ENCODE results near the gene SLC5A4. TPM values are rescaled to one million over a fixed set of nuclear protein-coding genes. Genes with fewer than 3 reads are reported as not detected.
"Not testable (repeated sequence)": the region's sequence is repeated elsewhere in the genome, so short reads cannot be mapped to it uniquely, and the experiment has no call there.

The SLC5A4 gene
- total RNA-seq (1 to 10 TPM in 1 of 5 donors, under 1 TPM in 2, not detected in 2; 0.29 to 3.3 (median 0.58) TPM), polyA plus RNA-seq (not detected)
- long read RNA-seq, donor 1: 0 reads
- long read RNA-seq, donor 2: 0 reads
- long read RNA-seq, donor 3: 0 reads
- long read RNA-seq, donor 4: 0 reads
- long read RNA-seq, donor 5: 0 reads
- long read RNA-seq, donor 6: 0 reads
- long read RNA-seq, donor 7: 0 reads
- long read RNA-seq, donor 8: 0 reads
- long read RNA-seq, donor 9: 0 reads
- long read RNA-seq, donor 10: 0 reads

DNA sequence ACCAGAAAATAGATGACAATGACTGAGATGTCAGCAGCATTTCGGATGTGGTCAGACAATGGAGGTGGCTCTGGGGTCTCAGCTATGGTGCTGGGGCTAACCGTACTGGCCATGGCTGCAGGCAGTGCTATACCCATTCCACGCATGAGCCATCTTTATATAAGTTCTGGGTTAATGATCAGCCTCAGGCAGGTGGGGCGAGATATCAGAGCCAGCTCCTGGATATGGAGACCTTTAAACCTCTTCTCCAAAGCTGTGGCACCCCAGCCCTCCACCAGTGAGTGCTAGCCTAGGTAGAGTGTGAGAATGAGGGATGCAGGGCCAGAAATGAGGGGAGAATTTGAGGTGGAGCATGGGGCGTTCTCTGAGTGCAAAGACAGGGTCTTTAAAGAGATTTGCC, at the start of gene SLC5A4:
Gene SLC5A4 (minus strand): TSS at position 131 of the 400 bp plus-strand sequence. CDS start 18 bp downstream, at position 113.
- H3K27ac ChIP-seq: no peak within 1 kb of the TSS

DNA sequence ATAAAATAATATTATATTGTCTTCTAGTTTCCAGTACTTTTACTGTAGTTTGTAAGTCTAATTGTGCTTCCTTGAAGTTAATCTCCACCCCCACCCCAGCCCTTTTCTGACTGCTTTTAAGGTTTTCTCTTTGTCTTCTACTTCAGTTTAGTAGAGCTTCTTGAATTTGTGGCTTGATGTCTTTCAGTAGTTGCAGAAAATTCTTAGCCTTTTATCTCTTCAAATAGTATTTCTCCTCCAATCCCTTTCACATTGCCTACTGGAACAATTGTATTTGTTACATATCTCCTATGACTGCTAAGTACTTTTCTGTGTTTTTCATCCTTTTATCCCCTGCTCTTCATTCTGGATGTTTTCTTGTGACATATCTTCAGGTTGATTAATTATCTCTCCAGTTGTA, 38.8 kb upstream of the SLC5A4 start:
- H3K36me3 ChIP-seq; H3K27me3 ChIP-seq; intact Hi-C loops (cut with DNase I; ENCODE audit: low total_unique reads); H3K4me3 ChIP-seq; DNase-seq; H3K4me1 ChIP-seq; H3K27ac ChIP-seq; H3K9me3 ChIP-seq: not testable (repeated sequence)

More for the DNA sequence above, at the start of gene SLC5A4:
- no peaks in the 10 kb centered on the region for H3K9me3 ChIP-seq
- intact Hi-C loops (cut with DNase I; ENCODE audit: low total_unique reads): no loop called here
- no peaks in the 10 kb centered on the region for H3K36me3 ChIP-seq
- 72 to 82% (median 78%) methylated on average over 5 of the region's 5 CpGs for WGBS, 5 donors
- H3K4me3 ChIP-seq: no peak within 1 kb of the TSS
- H3K4me1 ChIP-seq: no peaks in the 10 kb centered on the region
- DNase-seq: no peak
- peaks cover 0 to 31% (median 5%) of the 10 kb centered on the region in 3 donors for H3K27me3 ChIP-seq
- TF ChIP-seq POLR2A (IDR thresholded peaks at IDR 0.05) (no peak), POLR2AphosphoS5 (IDR thresholded peaks at IDR 0.05) (no peak), CTCF (IDR thresholded peaks at IDR 0.05) (no peak), EP300 (IDR thresholded peaks at IDR 0.05) (no peak)

GRCh38 chr22:32286290-32286840, 31.2 kb upstream of the SLC5A4 start:
- 79 to 92% (median 91%) methylated on average over 3 of the region's 3 CpGs for WGBS, 5 donors
- DNase-seq: no peak
- intact Hi-C loops (cut with DNase I; ENCODE audit: low total_unique reads): no loop called here
- Histone ChIP-seq H3K27ac (no peak overlapping the region), H3K9me3 (peaks cover 0 to 7% (median 0%) of the 10 kb centered on the region in 4 donors), H3K4me1 (no peaks in the 10 kb centered on the region), H3K27me3 (peaks cover 0 to 28% (median 4%) of the 10 kb centered on the region in 3 donors), H3K4me3 (no peak overlapping the region), H3K36me3 (no peaks in the 10 kb centered on the region)
- TF ChIP-seq POLR2AphosphoS5 (IDR thresholded peaks at IDR 0.05): no peak
- TF ChIP-seq CTCF (IDR thresholded peaks at IDR 0.05): no peak
- no peak for TF ChIP-seq POLR2A (IDR thresholded peaks at IDR 0.05)
- TF ChIP-seq EP300 (IDR thresholded peaks at IDR 0.05): no peak

- Histone ChIP-seq H3K27me3 (peaks cover 0 to 46% (median 10%) of the 10 kb centered on the region in 3 donors), H3K36me3 (no peaks in the 10 kb centered on the region), H3K27ac (no peak overlapping the region), H3K4me1 (no peaks in the 10 kb centered on the region), H3K9me3 (peaks cover 0 to 7% (median 0%) of the 10 kb centered on the region in 4 donors), H3K4me3 (no peak overlapping the region)
- TF ChIP-seq CTCF (IDR thresholded peaks at IDR 0.05) (no peak), POLR2A (IDR thresholded peaks at IDR 0.05) (no peak), POLR2AphosphoS5 (IDR thresholded peaks at IDR 0.05) (no peak), EP300 (IDR thresholded peaks at IDR 0.05) (no peak)
- WGBS, 5 donors: 39 to 45% (median 42%) methylated on average over 11 of the region's 11 CpGs
- no peak for DNase-seq
- intact Hi-C loops (cut with DNase I; ENCODE audit: low total_unique reads): no loop called here
These were observed 25.9 kb upstream of the SLC5A4 start for GRCh38 chr22:32281072-32281471.

DNA sequence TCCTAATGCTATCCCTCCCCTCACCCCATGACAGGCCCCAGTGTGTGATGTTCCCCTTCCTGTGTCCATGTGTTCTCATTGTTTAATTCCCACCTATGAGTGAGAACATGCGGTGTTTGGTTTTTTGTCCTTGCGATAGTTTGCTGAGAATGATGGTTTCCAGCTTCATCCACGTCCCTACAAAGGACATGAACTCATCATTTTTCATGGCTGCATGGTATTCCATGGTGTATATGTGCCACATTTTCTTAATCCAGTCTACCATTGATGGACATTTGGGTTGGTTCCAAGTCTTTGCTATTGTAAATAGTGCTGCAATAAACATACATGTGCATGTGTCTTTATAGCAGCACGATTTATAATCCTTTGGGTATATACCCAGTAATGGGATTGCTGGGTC, 20.2 kb upstream of the SLC5A4 start:
- 75 to 91% (median 81%) methylated on average over 4 of the region's 4 CpGs for WGBS, 5 donors
- DNase-seq; intact Hi-C loops (cut with DNase I; ENCODE audit: low total_unique reads): not testable (repeated sequence)

More for the DNA sequence above, 20.2 kb upstream of the SLC5A4 start:
- not testable (repeated sequence) for H3K9me3 ChIP-seq, H3K36me3 ChIP-seq, H3K4me3 ChIP-seq, H3K27ac ChIP-seq, H3K4me1 ChIP-seq
- peaks cover 0 to 15% (median 0%) of the 10 kb centered on the region in 3 donors for H3K27me3 ChIP-seq
